Vagina (tissue), 2 donors: ENCODE results near the gene SEMA3A. TPM values are rescaled to one million over a fixed set of nuclear protein-coding genes. Genes with fewer than 3 reads are reported as not detected.
A peak's percentile ranks its signal among the peaks of the same experiment; 100 is the strongest.

ENCODE experiments used
- DNase-seq, 2 donors: peaks; one replicate each; pipeline ENCODE4 v3.0.0-alpha.2; 2017; ENCODE audit errors: extremely low spot score in 2 of 2
- H3K27ac ChIP-seq: fragments of 200-600 bp; sonication (generic); one replicate; pipeline ENCODE4 v1.5.1; 2019
- H3K27me3 ChIP-seq: fragments of 200-600 bp; sonication (generic); one replicate; pipeline ENCODE4 v1.5.1; 2019
- H3K36me3 ChIP-seq, 2 donors: fragments of 200-600 bp; sonication (generic); one replicate each; pipeline ENCODE4 v1.5.1; 2017 to 2019
- H3K4me1 ChIP-seq: fragments of 200-600 bp; sonication (generic); one replicate; pipeline ENCODE4 v1.5.1; 2019
- H3K4me3 ChIP-seq, 2 donors: fragments of 200-600 bp; sonication (generic); 1 replicate in 1 of 2; 2 replicates in 1 of 2; pipeline ENCODE4 v1.5.1; 2016 to 2019
- H3K9me3 ChIP-seq: fragments of 200-600 bp; sonication (generic); one replicate; pipeline ENCODE4 v1.5.1; 2019
- POLR2A ChIP-seq, 2 donors: fragments of 450-650 bp; IDR thresholded peaks; one replicate each; pipeline ENCODE4 v1.6.1; 2017; ENCODE audit warnings: antibody characterized with exemption in 2 of 2, mild to moderate bottlenecking in 2 of 2, moderate library complexity in 2 of 2
- POLR2AphosphoS5 ChIP-seq, 2 donors: sonication (generic); formaldehyde crosslinking; IDR thresholded peaks; one replicate each; pipeline ENCODE4 v1.9.0; 2017; ENCODE audit warnings: antibody characterized with exemption in 2 of 2, mild to moderate bottlenecking in 2 of 2, low read depth in 1 of 2; ENCODE audit not compliant: insufficient read depth in 1 of 2
- intact Hi-C: fragments of 100-400 bp; cut with DNase I; formaldehyde crosslinking; loops from one replicate; pipeline ENCODE4 v1.15.1; 2023
- total RNA-seq: library from RNA; depleted of rRNA; stranded (reverse); fragments of >200 nt; gene quantifications from one replicate; pipeline ENCODE4 v1.2.3, GENCODE V29; 2016
- TF ChIP-seq, protein P1 (sequence below), 3 experiments: fragments of 450-650 bp in 2 of 3; fragments of 200-600 bp in 1 of 3; sonication (generic) in 1 of 3; IDR thresholded peaks; one replicate each; pipeline ENCODE4 v1.5.1; 2017 to 2019; ENCODE audit warnings: antibody characterized with exemption in 3 of 3, mild to moderate bottlenecking in 2 of 3, moderate library complexity in 2 of 3

The SEMA3A gene
- total RNA-seq, 1 donor from 2014 or later, result 3.4 TPM

DNA sequence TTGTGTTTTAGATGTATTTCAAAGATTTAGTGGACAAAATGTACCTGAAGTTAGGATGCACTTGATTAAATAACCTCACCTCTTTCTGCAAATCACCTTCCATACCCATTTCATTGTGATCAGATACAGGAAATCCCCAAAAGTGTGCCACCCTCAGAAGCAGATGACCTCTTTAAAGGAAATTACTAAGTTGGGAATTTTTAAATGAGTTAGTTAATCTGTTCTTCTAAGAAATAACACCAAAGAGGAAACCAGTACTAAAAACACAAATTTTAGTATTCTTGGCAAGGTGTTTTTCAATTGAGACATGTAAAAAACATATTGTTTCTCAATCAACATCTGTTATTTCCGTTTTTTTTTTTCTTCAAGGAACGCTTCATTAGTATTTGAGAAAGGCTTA, 4.6 kb upstream of the SEMA3A start:
- TF ChIP-seq POLR2AphosphoS5 (IDR thresholded peaks at IDR 0.05; ENCODE audit: insufficient read depth in 1 of 2, low read depth in 1 of 2) (no peak), POLR2A (IDR thresholded peaks at IDR 0.05) (no peak)
- TF ChIP-seq, protein P1, sequence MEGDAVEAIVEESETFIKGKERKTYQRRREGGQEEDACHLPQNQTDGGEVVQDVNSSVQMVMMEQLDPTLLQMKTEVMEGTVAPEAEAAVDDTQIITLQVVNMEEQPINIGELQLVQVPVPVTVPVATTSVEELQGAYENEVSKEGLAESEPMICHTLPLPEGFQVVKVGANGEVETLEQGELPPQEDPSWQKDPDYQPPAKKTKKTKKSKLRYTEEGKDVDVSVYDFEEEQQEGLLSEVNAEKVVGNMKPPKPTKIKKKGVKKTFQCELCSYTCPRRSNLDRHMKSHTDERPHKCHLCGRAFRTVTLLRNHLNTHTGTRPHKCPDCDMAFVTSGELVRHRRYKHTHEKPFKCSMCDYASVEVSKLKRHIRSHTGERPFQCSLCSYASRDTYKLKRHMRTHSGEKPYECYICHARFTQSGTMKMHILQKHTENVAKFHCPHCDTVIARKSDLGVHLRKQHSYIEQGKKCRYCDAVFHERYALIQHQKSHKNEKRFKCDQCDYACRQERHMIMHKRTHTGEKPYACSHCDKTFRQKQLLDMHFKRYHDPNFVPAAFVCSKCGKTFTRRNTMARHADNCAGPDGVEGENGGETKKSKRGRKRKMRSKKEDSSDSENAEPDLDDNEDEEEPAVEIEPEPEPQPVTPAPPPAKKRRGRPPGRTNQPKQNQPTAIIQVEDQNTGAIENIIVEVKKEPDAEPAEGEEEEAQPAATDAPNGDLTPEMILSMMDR (IDR thresholded peaks at IDR 0.05), result no peak
- Histone ChIP-seq H3K27ac (no peak overlapping the region), H3K9me3 (no peaks in the 10 kb centered on the region), H3K4me1 (no peaks in the 10 kb centered on the region), H3K4me3 (no peak overlapping the region), H3K36me3 (no peaks in the 10 kb centered on the region), H3K27me3 (no peaks in the 10 kb centered on the region)
- DNase-seq, result no peak
- intact Hi-C loops, result no loop called here

- DNase-seq, result no peak
- no peaks in the 10 kb centered on the region for H3K27me3 ChIP-seq
- no peaks in the 10 kb centered on the region for H3K36me3 ChIP-seq
- intact Hi-C loops, result no loop called here
- no peaks in the 10 kb centered on the region for H3K9me3 ChIP-seq
- peak overlapping the region; percentile 6 to 23 for H3K4me3 ChIP-seq
- H3K4me1 ChIP-seq, result no peaks in the 10 kb centered on the region
- H3K27ac ChIP-seq, result no peak overlapping the region
- no peak for TF ChIP-seq POLR2A (IDR thresholded peaks at IDR 0.05)
- no peak for TF ChIP-seq POLR2AphosphoS5 (IDR thresholded peaks at IDR 0.05; ENCODE audit: insufficient read depth in 1 of 2, low read depth in 1 of 2)
- TF ChIP-seq, protein P1 (IDR thresholded peaks at IDR 0.05), result no peak
Measured at GRCh38 chr7:84196084-84196503, 1.5 kb upstream of the SEMA3A start.

- intact Hi-C loops, result no loop called here
Measured at GRCh38 chr7:84195295-84196060, 889 bp upstream of the SEMA3A start.

GRCh38 chr7:84193747-84194146, 842 bp downstream of the SEMA3A start:
- H3K9me3 ChIP-seq, result no peaks in the 10 kb centered on the region
- no peak for DNase-seq
- peak overlapping the region in 1 of 2 donors; percentile 36 for H3K4me3 ChIP-seq
- no peaks in the 10 kb centered on the region for H3K4me1 ChIP-seq
- TF ChIP-seq POLR2AphosphoS5 (IDR thresholded peaks at IDR 0.05; ENCODE audit: insufficient read depth in 1 of 2, low read depth in 1 of 2), result no peak
- TF ChIP-seq, protein P1 (IDR thresholded peaks at IDR 0.05), result no peak
- TF ChIP-seq POLR2A (IDR thresholded peaks at IDR 0.05), result no peak
- intact Hi-C loops, result no loop called here
- H3K27ac ChIP-seq, result no peak overlapping the region
- no peaks in the 10 kb centered on the region for H3K36me3 ChIP-seq
- H3K27me3 ChIP-seq, result no peaks in the 10 kb centered on the region

More at GRCh38 chr7:84195295-84196060, 889 bp upstream of the SEMA3A start:
- TF ChIP-seq, protein P1 (IDR thresholded peaks at IDR 0.05), result no peak
- TF ChIP-seq POLR2A (IDR thresholded peaks at IDR 0.05), result no peak
- TF ChIP-seq POLR2AphosphoS5 (IDR thresholded peaks at IDR 0.05; ENCODE audit: insufficient read depth in 1 of 2, low read depth in 1 of 2), result no peak
- H3K9me3 ChIP-seq, result no peaks in the 10 kb centered on the region
- H3K4me1 ChIP-seq, result no peaks in the 10 kb centered on the region
- no peak overlapping the region for H3K27ac ChIP-seq
- no peak for DNase-seq
- H3K36me3 ChIP-seq, result no peaks in the 10 kb centered on the region
- peak overlapping the region; percentile 36 for H3K4me3 ChIP-seq
- no peaks in the 10 kb centered on the region for H3K27me3 ChIP-seq

- TF ChIP-seq POLR2AphosphoS5 (IDR thresholded peaks at IDR 0.05; ENCODE audit: insufficient read depth in 1 of 2, low read depth in 1 of 2), result no peak
- TF ChIP-seq POLR2A (IDR thresholded peaks at IDR 0.05), result no peak
- no peaks in the 10 kb centered on the region for H3K4me1 ChIP-seq
- H3K4me3 ChIP-seq, result no peak overlapping the region
- H3K9me3 ChIP-seq, result no peaks in the 10 kb centered on the region
- no peaks in the 10 kb centered on the region for H3K36me3 ChIP-seq
- intact Hi-C loops, result no loop called here
- no peak for DNase-seq
- no peak overlapping the region for H3K27ac ChIP-seq
- H3K27me3 ChIP-seq, result no peaks in the 10 kb centered on the region
Measured at GRCh38 chr7:84191842-84192241, 2.7 kb downstream of the SEMA3A start.
